ENCODE data around the gene ZMIZ1. TPM values are rescaled to one million over a fixed set of nuclear protein-coding genes. Genes with fewer than 3 reads are reported as not detected.

ZMIZ1 gene
- total and polyA plus RNA-seq, 2 experiments from 2014 or later, result 9.2 to 30.9 TPM

- H3K27ac ChIP-seq (ENCODE audit: low read depth), result no peak overlapping the region
- peak; percentile 27 for ATAC-seq
Observed at GRCh38 chr10:79025199-79025832, 43.5 kb upstream of the ZMIZ1 start.

More at GRCh38 chr10:79025199-79025832, 43.5 kb upstream of the ZMIZ1 start:
- no peak overlapping the region for H3K27ac Mint-ChIP-seq
- no peak overlapping the region for H3K4me3 ChIP-seq
- H3K4me2 ChIP-seq, result no peak overlapping the region
- no peak for DNase-seq (ENCODE audit: low spot score)
- no peaks in the 10 kb centered on the region for H3K36me3 Mint-ChIP-seq (ENCODE audit: low read depth)
- H3K9me3 Mint-ChIP-seq, result no peaks in the 10 kb centered on the region
- no peaks in the 10 kb centered on the region for H3K9me2 ChIP-seq (ENCODE audit: insufficient read depth)
- TF ChIP-seq ZNF462 (CRISPR knock-in tag; IDR thresholded peaks at IDR 0.05) (no peak), STAT1 (IDR thresholded peaks at IDR 0.05; ENCODE audit: unreplicated experiment) (no peak), ZNF114 (CRISPR knock-in tag; IDR thresholded peaks at IDR 0.05) (no peak), EZH2phosphoT487 (IDR thresholded peaks at IDR 0.05; ENCODE audit: unreplicated experiment) (no peak)
- H3K27me3 Mint-ChIP-seq (ENCODE audit: insufficient read depth, low read depth, poor library complexity), result peaks cover 9% of the 10 kb centered on the region
- no peaks in the 10 kb centered on the region for H3K36me3 ChIP-seq (ENCODE audit: insufficient read depth)
- no peaks in the 10 kb centered on the region for H3K27me3 ChIP-seq (ENCODE audit: insufficient read depth)
- no peaks in the 10 kb centered on the region for H3K4me1 ChIP-seq (ENCODE audit: insufficient read depth)
- H3F3A ChIP-seq (replicated peaks; ENCODE audit: low read depth), result no peaks in the 10 kb centered on the region
- no peaks in the 10 kb centered on the region for H3K79me2 ChIP-seq (replicated peaks; ENCODE audit: insufficient read depth)
- H2AFZ ChIP-seq, result no peak overlapping the region
- no peaks in the 10 kb centered on the region for H4K20me1 ChIP-seq (replicated peaks; ENCODE audit: insufficient read depth)
- peaks cover 10% of the 10 kb centered on the region for H3K4me1 Mint-ChIP-seq
- H3K4me3 Mint-ChIP-seq, result no peak overlapping the region

Data from GM23338 (cell line).